Endothelial cell of hepatic sinusoid (primary cell): ENCODE measurements around the gene ZNF592.

Experiments used
- in situ Hi-C: cut with HindIII; loops from 2 replicates; pipeline ENCODE4 v1.10.0; 2017; ENCODE audit warnings: low sequenced_read_pairs

ZNF592 gene

GRCh38 chr15:84800365-84800806 is 52.0 kb downstream of the ZNF592 start:
- in situ Hi-C loops = no loop called here

DNA sequence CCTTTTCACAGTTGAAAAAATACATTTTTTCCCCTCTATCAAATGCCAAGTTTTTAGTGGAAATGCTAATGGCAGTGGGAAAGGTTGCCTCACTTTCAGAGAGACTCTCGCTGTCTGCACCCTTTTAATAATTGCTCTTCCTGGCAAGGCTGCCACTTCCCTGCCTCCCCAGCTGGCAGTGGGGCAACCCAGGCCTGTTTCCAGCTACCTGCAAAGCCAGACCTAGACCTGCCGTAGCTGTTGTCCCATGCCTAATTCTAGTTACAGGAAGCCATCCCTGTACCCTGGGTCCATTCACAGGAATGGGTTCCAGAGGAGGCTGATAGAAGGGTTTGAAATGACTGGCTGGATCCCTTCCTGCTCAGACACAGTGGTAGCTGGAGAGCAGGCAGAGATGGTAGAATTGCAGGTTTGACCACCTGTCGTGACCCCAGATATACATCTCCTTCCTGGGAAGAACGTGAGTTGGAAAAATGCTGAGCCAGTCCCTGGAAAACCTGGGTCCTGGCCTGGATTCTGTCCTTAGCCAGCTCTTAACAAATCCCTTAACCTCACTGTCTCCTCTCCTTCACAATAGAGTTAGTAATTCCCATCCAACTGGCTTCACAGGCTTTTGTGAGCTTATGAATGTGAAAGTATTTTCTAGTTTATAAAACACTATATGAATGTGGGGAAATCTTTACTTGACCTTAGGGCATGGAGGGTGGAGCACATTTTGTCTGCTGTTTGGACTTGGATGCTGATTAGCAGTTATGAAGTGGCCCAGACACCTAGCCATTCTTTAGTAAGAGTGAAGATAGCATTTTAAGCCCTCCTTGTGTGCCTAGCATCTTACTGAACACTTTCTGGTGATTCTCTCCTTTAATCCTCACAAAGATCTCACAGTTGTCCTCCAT is 55.9 kb downstream of the ZNF592 start:
- in situ Hi-C loops = no loop called here

DNA sequence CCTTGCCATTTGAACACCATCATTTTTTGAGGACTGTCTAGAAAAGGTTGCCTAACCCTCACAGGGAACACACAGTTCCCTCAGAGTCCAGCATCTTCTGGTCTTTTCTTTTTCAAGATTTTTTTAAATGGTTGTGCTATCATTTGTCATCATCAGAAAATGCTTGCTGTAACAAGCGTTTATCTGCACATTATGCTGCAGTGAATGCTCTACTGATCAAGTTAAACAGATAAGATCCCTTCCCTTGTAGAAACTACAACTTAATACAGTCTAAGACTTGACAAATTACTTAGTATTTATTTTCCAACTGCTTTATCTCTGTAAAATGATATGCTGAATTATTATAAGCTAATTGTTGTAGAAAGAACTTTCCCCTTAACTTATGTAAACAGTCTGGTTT is 56.8 kb downstream of the ZNF592 start:
- in situ Hi-C loops = loop anchor here (5.0 kb wide), 2 partner anchors 63 to 87 kb away; no protein-coding TSS in a partner anchor

DNA sequence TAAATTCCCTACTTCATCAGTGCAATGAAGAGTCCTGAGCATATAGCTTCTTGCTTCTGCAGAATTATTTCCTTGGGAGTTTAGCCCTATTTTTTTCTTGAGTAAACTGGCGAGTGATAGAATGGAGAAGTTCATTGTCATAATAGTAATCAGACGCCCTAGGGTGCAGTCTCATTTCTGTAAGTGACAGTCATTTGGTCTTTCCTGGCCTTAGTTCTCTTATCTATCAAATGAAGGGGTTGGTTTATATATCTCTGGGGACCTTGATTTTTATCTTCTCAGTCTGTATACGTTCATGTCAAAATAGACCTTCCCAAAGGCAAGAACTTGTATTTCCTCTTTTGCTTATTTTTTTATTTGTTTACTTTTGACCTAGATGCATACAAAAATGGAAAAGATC is 58.8 kb downstream of the ZNF592 start:
- in situ Hi-C loops = loop anchor here (5.0 kb wide), 2 partner anchors 65 to 85 kb away; no protein-coding TSS in a partner anchor

DNA sequence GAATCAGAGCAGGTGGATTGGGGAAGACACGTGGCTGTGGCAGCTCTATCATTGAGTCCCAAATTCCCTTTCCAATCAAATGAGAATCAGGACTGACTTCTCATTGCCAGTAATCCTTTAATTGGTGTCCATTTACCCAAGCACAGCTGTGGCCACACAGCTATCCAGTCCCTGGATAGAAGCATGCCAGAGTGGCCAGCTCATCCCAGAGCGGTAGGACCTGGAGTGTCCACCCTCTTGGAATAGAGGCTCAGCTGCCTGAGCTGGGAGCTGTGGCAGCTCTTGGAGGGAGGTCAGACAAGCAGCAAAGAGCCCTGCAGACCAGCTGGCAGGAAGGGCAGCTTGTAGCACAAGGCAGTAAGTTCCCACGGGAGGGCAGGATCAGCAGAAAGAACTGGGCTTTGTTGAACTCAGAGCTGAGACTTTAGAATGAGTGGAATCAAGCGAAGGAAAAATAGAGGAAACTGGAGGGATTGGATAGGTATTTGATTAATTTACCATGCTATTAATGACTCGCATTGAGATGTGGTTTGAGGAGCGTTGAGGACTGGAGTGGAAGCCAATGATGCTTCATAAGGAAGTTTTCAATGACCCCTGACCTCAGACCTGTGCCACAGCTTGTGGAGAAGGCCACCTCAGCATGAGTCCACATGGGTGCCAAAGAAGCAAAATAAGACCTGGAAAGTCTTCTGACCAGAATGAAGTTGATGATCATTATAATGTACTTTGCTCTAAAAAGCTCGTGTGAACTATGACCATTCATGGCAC is 61.9 kb downstream of the ZNF592 start:
- in situ Hi-C loops = no loop called here

DNA sequence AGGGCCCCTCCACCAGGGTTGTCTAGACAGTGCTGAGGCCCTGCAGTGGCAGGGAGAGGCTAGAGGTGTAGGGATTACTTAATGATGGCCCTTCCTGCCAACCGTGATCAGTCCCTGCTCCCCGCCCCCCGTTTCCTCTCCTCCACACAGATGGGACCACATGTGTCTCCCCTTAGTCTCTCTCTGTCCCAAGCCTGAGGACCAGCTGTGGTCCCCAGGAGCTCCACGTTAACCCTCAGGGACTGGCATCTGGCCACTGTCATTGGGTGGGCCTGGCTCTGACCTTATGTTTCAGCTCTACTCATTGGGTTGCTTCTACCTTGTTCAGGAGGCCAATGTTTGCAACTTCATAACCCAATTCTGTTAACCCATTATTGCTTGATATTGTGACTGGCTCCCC is 62.8 kb downstream of the ZNF592 start:
- in situ Hi-C loops = no loop called here

GRCh38 chr15:84811828-84812227 is 63.4 kb downstream of the ZNF592 start:
- in situ Hi-C loops = no loop called here

- in situ Hi-C loops = no loop called here
Observed at GRCh38 chr15:84812842-84813241, 64.5 kb downstream of the ZNF592 start.

DNA sequence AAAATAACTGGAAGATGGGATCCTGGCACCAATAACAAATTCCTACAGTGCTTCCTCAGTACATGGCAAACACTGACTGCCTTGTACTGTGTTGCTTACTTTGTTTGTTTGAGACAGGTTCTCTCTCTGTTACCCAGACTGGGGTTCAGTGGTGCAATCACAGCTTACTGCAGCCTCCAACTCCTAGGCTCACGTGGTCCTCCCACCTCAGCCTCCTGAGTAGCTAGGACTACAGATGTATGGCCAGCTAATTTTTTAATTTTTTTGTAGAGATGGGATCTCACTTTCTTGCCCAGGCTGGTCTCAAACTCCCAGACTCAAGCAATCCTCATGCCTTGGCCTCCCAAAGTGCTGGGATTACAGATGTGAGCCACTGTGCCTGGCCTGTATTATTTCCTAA is 65.0 kb downstream of the ZNF592 start:
- in situ Hi-C loops = no loop called here

DNA sequence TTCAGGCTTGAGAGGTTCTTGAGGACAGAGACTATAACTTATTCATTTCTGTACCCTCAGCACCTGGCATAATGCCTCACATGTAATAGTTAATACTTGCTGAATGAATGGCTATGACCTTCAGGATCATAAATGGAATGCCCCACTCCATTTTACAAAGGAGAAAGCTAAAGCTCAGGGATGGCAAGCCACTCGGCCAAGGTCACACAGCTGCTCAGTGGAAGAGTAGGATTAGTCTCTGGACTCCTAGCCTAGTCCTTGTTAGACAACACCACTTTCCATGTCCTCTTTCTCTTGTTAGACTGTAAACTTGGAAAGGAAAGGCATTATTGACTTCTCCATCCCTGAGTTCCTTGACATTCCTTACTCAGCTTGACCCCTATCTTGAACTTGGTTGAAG is 65.5 kb downstream of the ZNF592 start:
- in situ Hi-C loops = no loop called here

- in situ Hi-C loops = no loop called here
Observed at GRCh38 chr15:84814916-84815315, 66.5 kb downstream of the ZNF592 start.

DNA sequence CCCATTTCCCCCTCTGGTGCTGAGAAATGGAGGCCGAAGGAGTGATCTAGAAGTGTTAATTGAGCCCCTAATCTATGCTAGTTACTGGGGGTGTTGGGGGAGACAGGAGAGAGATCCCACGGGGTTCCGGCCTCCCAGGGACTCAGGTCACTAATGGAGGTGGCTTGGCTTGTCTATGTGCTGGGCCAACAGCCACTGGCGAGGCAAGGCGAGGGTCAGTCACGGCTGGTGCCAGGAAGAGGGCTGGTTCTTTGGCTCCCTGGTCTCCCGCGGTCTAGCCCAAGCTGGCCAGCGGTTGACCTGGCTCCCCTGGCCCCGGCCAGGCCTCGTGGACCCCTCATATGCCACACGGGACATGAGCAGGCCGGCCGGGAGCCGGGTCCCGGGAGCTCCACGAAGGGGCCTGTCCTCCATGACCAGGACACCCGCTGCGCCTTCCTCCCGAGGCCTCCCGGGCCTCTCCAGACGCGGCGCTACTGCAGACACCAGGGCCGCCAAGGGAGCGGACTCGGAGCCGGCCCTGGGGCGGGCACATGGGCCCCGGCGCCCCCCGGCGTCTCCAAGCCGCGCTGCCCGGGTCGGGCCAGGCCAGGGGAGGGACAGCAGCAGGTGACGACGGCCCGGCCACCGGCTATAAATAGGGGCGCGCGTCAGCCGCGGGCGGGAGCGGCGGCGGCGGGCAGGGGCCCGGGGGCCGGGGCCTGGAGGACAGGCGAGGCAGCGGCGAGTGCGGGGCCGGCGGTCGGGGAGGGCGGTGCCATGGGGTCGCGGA is 68.5 kb downstream of the ZNF592 start, which contains the start of gene ALPK3:
Gene ALPK3, plus strand, starts transcription at position 663 of the 772 bp plus-strand sequence. Its CDS starts 97 bp downstream, at position 760.
- in situ Hi-C loops = no loop called here

GRCh38 chr15:84817466-84818081 is 69.2 kb downstream of the ZNF592 start:
- in situ Hi-C loops = no loop called here

DNA sequence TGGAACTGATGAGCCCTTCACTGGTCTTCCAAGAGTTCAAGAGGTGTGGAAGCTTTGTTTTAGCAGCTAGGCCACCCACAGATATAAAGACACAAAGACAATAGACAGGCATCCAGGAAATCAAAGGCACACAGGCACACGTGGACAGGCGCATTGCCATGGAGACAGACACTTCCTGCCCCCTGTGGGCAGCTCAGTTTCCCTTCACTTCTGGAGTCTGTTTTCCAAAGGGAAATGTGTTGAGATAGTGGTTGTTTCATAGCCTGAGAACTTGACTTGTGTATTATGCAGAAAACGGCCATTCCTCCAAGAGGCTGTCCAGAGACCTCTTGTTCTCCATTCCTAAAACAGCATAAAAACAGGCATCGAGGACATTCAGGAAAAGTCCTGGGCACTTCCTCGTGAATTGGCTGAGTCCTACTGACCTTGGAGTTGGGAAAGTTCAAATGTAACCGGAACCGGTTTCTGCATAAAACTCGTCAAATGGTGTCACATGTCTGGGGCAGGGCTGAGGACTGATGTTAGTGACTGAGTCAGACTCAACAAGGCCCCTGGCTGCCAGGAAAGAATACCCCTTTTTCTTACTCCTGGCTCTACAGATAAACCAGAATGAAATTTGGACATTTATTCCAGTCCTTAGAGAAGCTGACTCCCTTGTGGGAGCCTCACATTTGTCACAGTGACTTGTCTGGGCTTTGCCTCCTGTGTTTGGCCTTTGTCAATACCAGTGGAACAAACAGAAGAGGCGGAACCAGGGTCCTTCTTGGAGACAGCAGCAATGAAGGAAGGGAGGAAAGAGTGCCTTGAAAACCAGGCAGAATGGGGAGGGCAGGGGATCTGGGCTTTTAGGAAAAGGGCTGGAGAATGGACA is 70.1 kb downstream of the ZNF592 start:
- in situ Hi-C loops = no loop called here

DNA sequence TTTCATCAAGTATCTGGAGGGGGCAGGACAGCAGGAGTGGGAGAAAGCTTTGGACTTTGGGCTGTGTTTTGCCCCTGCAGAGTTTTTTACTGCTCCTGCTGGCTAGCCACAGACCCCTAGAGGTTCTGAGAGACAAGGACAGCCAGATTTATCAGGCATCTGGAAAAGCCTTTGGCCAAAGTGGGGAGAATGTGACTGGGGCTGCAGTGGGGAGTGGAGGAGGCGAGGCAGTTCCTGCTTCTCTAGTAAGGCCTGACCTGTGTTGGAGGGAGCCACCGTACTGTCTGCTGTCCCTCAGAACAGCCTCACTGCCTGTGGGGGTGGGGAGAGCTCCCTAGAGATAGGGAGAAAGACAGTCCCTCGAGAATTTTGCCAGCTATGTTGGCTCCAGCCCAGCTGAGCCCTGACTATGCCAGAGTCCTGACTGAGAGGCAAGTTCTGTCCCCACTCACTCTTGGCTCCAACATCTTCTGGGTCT is 70.9 kb downstream of the ZNF592 start:
- in situ Hi-C loops = no loop called here

- in situ Hi-C loops = no loop called here
Observed at GRCh38 chr15:84819791-84820190, 71.4 kb downstream of the ZNF592 start.

DNA sequence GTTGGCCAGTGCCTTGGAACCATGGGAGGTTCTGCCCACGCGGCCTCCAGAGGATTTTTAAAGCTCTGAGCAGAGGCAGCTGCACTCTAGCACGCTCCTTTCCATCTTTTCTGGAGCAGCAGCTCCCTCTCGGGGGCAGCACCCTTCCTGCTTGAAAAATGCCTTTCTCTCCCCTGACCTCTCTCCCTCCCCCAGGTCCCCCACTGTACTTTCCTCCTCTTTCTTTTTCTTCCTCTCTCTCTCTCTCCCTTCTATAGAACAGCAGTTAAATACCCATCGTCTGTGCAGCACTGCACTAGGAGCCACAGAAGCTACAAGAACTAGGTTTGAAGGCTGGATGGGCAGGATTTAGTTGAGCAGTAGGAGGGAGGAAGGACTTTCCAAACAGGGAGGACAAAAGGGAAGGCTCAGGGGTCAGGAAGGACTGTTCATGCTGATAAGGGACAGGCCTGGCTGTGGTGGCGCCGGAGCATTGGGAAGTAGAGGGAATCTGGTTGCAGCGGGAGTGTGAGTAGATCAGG is 73.2 kb downstream of the ZNF592 start:
- in situ Hi-C loops = no loop called here

DNA sequence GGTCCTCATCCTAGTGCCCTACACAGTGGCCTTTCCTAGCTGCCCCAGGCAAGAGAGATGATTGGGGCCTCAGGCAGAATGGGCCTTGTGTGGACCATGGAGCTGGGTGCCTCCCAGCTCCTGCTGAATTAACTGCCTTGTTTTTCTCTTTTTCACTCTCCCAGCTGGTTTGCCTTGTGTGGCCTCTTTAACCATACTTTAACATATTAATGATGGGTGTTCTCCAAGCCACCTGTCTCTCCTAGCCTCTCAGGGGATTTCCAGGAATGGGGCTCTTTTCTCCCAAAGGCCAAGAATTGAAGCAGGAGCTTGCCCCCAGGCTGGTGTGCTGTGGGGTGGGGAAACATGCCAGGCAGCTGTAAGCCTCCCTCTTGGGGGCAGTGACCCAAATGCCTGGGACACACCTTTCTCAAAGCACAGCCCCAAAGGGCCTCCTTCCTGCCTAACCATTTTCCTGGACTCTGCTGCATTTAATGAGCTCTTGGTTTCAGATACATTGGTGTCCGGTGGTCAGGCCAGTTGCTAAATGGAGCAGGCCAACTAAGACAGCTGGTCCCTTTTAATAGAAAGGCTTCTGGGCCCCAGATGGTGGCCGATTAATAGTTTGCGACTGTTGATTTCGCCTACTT is 74.4 kb downstream of the ZNF592 start:
- in situ Hi-C loops = no loop called here
